Fibroblast of mammary gland (primary cell): ENCODE measurements around the gene B3GNT2.

ENCODE experiments used
- DNase-seq: peaks from one replicate; pipeline ENCODE4 v3.0.0-alpha.2; 2010; ENCODE audit warnings: low read depth
- H3K4me3 ChIP-seq: 2 replicates; pipeline ENCODE4 v1.5.1; 2011; ENCODE audit warnings: low read depth, mild to moderate bottlenecking, low read length, moderate library complexity; ENCODE audit not compliant: control insufficient read depth
- TF ChIP-seq, protein P1 (sequence below): conservative IDR thresholded peaks from 2 replicates; pipeline ENCODE4 v1.5.1; 2011; ENCODE audit warnings: low read depth, low read length, inconsistent platforms; ENCODE audit not compliant: control insufficient read depth, insufficient read depth

B3GNT2 gene

DNA sequence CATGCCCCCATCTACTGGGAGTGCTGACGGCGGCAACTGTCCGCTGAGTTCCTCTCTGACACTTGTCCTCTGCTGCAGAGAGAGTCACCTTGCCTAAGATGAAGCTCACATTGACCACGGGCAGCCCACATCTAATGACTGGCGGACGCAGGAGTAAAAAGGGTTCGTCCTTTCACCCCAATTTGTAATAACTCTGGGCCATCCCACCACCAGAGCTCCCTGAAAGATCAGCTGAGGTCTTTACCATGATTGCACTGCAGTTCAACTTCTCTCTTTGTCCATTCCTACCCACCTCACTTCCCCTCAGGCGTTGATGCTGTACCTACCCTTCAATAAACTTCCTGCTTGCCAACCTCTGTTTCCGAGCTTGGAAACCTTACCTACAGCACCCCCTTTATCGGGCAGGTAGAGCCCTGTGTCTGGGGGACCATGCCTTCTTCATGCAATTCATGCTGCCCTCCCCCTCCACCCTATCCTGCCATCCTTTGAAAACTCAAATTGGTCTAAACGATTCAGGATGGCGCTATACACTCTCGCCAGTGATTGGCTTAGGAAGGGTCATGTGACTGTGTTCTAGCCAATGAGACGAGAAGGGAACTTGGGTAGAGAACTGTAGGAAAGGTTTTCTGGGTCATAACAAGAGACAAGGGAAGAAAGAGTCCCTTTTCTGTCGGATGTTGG, 10.3 kb upstream of the B3GNT2 start:
- no peak overlapping the region for H3K4me3 ChIP-seq
- no peak for DNase-seq
- TF ChIP-seq, protein P1, sequence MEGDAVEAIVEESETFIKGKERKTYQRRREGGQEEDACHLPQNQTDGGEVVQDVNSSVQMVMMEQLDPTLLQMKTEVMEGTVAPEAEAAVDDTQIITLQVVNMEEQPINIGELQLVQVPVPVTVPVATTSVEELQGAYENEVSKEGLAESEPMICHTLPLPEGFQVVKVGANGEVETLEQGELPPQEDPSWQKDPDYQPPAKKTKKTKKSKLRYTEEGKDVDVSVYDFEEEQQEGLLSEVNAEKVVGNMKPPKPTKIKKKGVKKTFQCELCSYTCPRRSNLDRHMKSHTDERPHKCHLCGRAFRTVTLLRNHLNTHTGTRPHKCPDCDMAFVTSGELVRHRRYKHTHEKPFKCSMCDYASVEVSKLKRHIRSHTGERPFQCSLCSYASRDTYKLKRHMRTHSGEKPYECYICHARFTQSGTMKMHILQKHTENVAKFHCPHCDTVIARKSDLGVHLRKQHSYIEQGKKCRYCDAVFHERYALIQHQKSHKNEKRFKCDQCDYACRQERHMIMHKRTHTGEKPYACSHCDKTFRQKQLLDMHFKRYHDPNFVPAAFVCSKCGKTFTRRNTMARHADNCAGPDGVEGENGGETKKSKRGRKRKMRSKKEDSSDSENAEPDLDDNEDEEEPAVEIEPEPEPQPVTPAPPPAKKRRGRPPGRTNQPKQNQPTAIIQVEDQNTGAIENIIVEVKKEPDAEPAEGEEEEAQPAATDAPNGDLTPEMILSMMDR: no peak

DNA sequence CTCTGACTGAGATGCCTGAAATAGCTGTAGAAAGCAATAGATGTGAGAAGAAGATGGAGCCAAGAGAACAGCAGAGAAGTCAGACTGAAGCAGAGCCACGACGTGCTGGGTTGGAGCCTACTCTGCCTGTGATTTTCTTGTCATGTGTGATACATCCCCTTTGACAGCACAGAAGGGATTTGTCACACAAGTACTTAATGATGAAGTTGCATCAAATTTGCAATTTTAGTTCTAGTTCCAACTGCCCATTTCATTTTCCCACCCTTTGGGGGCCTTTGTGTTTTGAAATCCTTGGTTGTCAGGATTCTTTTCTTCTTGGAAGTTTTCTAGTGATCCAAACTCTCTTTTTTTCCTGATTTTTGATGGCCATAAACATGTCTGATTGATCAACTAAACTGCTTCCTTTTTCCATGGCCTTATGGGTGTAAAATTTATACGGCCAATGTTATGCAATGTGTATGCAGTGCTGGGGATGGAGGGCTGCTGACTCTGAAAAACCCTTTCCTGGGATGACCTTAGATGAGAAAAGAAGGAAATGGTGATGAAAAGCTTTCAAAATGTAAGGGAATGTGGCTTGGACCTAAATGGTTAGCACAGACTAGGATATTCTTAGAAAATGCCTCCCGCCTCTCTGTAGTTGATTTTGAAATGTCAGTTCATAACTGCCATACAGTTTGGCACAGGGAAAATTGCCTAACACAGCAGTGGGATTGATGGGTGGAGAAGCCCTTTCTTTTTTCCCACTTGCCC, 9.6 kb upstream of the B3GNT2 start:
- H3K4me3 ChIP-seq: no peak overlapping the region
- TF ChIP-seq, protein P1: no peak
- no peak for DNase-seq

DNA sequence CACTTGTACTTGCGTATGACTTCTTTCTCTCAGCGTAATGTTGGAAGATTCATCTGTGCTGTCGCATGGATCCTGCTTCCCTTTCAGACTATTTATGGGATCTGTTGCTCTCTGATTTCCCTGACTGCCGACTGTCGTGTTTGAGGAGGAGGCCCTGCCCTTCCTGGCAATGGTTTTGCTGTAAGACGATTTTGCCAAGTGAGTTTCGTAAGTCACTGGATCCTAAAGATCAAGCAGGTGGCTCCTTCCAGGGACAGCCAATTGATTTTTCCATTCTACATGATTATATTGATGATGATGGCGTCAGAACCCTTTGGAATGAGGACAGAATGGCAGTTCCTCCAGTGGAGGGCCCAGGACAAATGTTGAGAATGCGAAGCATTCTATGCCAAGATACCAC, 8.7 kb upstream of the B3GNT2 start:
- H3K4me3 ChIP-seq: no peak overlapping the region
- DNase-seq: no peak
- TF ChIP-seq, protein P1: no peak

DNA sequence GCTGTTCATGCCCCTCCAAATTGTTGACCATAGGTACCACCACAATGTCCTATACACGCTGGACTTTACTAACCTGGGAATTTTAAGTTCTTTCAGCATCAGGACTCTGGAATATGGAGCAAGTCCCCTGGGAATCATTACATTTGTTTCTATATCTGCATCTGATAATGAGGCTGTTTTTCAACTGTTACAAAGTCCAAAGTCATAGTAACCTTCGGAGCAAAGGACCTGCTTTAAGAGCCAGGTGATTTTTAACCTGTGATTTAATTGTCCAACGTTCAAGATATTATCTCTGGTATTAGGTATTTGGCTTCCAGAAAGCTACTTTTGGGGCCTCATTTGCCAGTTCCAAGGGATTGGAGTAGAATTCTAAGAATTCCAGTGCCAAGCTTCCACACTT, 7.5 kb upstream of the B3GNT2 start:
- H3K4me3 ChIP-seq: no peak overlapping the region
- TF ChIP-seq, protein P1: no peak
- DNase-seq: no peak

DNA sequence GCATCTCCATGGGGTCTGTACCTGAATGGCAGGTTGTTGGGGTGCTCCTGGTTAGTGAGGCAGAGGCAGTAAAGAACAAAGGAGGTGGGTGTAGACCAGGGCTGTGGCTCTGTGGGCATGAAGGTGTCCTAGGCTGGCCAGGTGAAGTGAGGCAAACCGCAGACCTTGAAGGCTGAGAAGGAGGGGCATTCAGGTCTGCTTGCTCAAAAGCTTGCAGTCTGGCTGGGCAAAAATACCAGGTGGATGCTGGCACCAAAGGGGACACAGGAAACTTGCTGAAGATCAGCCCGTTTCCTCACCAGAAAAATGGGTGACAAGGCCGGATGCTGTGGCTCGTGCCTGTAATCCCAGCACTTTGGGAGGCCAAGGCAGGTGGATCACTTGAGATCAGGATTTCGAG, 6.7 kb upstream of the B3GNT2 start:
- TF ChIP-seq, protein P1: no peak
- no peak for DNase-seq
- H3K4me3 ChIP-seq: no peak overlapping the region

DNA sequence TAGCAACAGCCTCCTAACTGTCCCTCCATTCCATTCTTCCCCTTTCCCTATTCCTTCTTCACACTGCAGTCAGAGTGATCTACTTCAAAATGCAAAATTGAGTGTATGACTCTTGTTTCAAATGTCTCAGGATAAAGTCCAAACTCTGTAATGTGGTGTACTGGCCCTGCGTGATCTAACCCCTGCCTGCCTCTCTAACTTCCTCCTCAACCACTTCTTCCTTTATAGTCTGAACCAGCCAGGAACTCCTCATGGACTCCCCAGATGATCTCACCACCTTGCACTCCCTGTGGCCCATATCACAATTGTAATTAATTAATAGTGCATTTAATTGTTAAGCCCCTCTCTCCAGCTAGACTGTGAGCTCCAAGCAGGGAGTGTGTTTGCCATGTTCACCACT, 3.1 kb upstream of the B3GNT2 start:
- H3K4me3 ChIP-seq: no peak overlapping the region
- TF ChIP-seq, protein P1: no peak
- no peak for DNase-seq
